ENCODE results near the gene FASN.

The FASN gene

DNA sequence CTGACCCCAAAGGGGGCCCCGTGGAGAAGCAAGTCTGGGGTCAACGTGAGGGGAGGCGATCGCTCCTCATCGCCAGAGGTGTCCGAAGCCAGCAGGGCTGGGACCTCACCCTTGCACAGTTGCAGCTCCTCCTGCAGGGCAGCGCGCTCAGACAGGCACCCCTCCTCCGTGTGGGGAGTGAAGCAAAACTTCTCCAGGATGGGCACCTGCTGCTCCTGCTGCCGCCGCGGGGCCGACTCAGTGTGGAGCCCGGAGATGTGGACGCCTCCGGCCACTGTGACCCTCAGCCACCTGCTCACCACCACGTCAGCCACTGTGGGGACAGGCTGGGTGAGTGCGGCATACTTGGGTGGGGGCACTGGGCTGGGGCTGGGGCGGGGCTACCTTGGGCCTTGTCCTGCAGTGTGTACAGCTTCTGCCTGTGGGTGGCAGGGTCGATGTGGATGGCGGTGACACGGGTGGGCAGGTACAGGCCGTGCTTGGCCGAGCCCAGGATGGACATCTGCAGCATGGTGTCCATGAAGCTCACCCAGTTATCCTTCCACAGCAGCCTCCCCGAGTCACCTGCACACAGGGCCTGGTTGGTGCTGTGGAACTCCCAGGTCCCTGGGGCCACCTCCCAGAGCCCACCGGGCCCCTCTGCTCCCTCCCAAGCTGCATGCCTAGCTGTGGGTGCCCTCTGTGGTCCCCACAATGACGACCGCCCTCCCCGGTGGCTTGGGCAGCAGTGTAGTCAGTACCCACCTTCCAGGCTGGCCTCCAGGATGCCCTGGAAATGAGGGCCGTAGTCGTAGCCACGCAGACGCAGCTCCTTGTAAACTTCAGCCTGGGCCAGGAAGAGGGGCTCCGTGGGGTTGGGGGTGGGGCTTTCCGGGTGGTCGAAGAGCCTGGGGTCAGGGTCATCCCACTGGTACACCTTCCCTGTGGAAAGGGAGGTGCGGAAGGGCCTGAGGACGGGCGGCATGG, 10.8 kb downstream of the FASN start:
- DNase-seq: no peak

- DNase-seq: no peak
Observed at GRCh38 chr17:82085931-82086764, 11.9 kb downstream of the FASN start.

- no peak for DNase-seq
Observed at GRCh38 chr17:82085031-82085861, 12.8 kb downstream of the FASN start.

DNA sequence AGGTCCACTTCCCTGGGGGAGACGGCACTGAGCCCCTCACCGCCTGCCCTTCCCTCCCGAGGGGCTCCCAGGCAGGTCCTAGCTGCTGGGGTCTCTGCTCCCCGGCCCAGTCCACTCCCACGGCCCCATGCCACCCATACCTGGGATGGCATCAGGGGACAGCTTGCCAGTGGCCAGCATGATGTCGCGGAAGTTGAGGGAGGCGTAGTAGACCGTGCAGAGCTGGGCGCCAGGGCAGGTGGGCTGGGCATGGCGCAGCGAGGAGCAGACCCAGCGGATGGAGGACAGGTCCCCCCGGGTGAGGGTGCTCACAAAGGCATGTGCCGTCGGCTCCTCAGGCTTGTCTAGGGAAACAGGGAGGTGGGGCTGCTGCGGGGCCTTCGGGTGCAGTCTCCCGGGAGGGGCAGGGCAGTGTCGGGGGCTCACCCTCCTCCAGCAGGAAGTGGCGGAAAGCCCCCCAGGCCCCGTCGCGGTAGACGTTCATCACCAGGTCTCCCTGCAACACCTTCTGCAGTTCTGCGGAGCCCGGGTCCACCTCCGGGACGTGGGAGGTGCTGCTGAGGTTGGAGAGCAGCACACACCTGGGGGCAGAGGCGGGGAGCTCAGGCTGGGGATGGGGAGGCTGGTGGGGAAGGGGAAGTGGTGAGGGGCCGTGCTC, 13.5 kb downstream of the FASN start:
- no peak for DNase-seq

- no peak for DNase-seq
Observed at GRCh38 chr17:82083533-82084359, 14.3 kb downstream of the FASN start.

GRCh38 chr17:82083009-82083408, 15.0 kb downstream of the FASN start:
- no peak for DNase-seq

GRCh38 chr17:82082456-82082855, 15.6 kb downstream of the FASN start:
- no peak for DNase-seq

DNA sequence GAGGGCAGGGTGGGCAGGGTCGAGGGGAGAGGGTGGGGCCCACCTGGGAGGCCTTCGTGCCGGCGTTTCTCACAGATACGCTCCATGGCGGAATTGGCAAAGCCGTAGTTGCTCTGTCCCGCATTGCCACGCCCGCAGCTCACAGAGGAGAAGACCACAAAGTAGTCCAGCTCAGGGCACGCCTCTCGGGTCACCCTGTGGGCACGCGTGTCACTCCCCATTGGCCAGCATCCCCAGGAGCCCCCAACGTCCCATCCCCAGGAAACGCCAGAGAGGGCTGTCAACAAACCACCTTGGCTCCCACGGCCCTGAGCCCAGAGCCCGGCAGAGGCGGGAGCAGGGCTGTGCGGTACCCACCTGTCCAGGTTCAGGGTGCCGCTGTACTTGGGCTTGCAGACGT, 16.1 kb downstream of the FASN start:
- DNase-seq: no peak

DNA sequence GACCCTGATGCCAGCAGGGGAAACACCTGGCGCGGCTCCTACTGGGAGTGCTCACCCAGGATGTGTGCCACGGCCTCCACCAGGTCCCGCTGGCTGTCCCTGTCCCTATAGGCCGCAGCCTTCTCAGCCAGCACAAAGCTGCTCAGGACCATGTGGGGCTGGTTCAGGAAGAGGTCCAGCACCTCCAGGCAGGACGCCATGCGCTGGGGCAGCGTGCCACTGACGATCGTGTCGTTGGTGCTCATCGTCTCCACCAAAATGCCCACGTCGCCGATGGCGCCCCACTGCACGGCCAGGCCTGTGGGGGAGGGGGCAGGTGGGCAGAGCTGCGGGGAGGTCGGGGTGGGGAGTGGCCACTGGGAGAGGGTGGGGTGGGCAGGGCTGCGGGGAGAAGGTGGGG, 16.5 kb downstream of the FASN start:
- no peak for DNase-seq

DNA sequence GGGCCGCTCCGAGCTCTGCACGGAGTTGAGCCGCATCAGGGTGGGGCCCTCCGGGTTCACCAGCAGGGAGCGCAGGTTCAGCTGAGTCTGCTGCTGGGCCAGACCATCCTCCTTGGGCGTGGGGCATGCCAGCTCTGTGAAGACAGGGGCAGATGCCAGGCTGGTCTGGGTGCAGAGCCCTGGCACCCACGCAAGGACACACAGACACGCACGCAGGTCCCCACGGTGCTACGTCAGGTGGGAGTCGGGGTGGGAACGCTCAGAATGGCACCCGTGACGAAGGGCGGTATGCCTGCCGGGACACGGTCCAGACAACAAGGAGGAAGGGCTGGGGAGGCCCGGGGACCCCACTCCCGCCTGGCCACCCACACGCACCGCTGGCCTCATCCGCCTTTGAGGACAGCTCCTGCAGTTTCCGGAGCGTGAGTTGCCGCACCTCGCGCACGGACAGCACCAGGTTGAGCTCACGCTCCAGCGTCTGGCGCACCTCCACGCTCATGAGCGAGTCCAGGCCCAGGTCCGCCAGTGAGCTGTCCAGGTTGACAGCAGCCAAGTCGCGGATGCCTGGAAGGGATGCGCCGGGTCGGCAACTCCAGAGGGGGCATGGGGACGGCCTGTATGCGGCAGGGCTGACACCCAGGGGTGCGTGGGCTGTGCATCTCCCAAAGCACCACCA, 17.1 kb downstream of the FASN start:
- DNase-seq: no peak

- DNase-seq: no peak
Observed at GRCh38 chr17:82080048-82080788, 17.8 kb downstream of the FASN start.

GRCh38 chr17:82079001-82079677, 18.9 kb downstream of the FASN start:
- no peak for DNase-seq

GRCh38 chr17:82078433-82078832, 19.6 kb downstream of the FASN start:
- no peak for DNase-seq

DNA sequence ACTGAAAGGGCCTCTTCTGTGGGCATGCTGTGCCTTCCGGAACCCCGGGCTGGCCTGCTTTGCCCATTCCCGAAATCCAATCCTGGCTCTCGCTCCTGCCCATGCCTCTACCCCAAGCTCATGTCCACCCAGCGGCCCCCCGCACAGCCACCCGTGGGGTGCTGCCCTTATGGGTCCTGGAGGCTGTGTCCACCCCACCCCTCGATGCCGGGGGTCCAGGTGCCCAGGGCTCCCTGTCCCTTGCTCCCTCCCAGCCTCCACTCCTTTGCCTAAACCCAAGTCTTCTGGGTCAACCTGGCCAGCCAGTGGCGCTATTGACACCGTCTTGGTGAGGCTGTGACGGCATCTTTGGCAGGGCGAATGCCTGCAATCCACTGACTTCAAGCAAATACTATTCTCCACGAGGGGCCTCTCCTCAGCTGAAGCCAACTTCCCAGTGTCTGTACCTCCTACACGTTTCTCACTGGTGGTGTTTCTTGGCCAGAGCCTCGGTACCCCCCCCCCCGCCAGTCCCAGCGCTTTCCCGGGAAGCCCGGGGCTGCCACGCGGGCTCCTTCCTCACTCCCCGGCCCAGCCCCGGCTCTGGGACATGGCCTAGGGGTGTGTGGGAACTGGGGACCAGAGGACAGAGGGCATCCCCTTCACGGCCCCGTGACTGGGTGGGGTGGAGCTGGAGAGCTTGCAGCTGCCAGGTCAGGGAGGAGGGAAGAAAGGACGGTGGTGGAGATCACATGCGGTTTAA, 20.2 kb downstream of the FASN start:
- no peak for DNase-seq

GRCh38 chr17:82076785-82077591, 21.0 kb downstream of the FASN start:
- no peak for DNase-seq

DNA sequence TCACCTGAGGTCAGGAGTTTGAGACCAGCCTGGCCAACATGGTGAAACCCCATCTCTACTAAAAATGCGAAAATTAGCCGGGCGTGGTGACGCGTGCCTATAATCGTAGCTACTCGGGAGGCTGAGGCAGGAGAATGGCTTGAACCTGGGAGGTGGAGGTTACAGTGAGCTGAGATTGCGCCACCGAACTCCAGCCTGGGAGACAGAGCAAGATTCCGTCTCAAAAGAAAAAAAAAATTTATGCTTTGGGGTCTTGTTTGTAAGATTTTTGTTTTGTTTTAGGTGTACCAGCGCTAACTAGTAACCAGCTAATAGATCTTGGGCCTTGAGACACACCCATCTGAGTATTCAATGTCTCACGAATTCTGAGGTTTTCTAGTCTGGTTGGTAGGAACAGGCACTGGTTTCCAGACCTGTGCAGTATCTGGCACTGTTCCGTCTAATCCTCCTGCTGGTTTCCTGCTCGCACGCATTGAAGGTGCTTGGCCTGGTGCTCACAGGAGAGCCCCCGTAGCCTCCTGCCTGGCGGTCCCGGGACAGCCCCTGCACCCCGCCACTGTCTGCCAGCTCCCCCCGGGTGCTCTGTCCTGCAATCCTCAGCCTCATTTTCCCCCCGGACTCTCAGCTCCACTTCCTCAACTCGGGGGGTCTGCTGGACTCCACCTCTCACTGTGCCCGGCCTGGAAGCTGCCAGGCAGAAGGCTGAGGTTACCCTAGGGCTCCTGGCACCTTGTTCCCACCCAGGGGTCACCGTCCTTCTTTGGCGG, 21.8 kb downstream of the FASN start:
- no peak for DNase-seq

- DNase-seq: no peak
Observed at GRCh38 chr17:82073446-82073845, 24.6 kb downstream of the FASN start.
